RKO (cell line): Measurements from ENCODE around the gene KIF6.

ENCODE experiments used
- DNase-seq: peaks from one replicate; pipeline ENCODE4 v3.0.0-alpha.2; 2016; ENCODE audit warnings: low spot score

Gene KIF6

DNA sequence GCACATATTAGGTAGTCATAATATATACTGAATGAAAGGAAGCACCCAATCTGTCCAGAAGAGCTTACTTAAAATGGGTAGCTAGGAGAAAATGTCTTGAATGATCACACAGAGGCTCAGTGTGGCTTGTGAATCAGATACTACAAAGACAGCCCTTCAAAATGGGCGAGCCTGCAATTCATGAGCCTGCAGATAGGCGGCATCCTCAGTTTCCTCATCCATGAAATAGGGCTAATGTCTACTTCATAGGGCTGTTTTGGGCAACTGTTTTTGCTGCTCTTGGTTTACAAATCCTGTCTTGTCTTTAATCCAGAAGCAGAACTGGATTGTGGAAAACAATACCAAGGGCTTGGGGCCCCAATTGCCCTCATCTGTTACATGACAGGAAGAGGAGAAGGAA, 273.4 kb downstream of the KIF6 start:
- DNase-seq, result no peak

DNA sequence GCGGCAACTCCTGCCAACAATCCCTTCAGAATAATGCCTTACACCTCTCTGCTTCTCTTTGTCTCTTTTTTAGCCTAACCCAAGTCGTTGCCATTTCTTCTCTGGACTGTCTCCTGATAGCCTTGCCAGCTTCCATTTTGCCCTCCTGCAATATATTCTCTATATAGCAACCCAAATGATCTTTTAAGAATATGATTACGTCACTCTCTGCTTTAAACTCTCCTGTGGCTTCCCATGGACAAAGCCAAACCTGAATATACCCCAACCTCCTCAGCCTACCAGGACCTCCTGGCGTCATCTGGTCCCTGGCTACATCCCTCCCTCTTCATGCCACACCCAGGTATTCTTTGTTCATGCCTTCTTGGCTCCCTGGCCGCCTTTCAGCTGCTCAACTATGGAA, 276.2 kb downstream of the KIF6 start:
- DNase-seq, result no peak

DNA sequence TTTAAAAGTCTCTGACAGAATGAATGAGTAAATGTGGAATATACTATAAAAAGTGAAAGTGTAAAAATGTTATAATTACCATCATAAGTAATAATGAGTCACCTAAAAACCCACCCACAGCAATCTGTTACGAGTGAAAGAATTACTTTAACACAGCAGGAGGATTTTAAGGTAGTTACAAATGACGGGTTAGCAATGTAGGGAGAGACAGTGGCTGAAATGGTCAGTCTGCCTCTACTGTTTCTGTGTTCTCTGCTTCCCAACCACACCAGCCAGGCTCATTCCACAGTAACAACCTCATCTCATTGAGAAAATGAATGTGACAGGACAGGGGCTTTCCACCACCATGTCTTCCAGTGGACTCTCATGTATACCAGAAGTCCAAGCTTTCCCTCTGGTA, 278.3 kb downstream of the KIF6 start:
- no peak for DNase-seq

DNA sequence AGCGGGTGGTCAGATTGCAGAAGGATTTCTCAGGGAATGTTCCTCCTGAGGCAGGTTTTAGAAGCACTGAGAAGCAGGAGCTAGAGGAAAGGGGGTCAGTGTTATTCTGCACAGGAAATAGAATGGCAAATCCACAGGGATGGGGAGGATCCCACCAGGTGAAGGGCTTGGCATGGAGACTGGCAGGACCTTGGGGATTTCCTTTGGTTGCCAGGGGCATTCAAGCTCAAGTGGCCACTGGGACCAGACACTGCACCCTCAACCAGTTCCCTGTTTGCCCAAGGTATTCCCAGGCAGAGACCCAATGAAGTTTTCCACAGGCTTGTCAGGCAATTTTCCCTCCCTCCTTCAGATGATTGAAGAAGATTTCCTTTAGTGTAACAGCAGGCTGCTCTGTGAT, 279.5 kb downstream of the KIF6 start:
- no peak for DNase-seq

DNA sequence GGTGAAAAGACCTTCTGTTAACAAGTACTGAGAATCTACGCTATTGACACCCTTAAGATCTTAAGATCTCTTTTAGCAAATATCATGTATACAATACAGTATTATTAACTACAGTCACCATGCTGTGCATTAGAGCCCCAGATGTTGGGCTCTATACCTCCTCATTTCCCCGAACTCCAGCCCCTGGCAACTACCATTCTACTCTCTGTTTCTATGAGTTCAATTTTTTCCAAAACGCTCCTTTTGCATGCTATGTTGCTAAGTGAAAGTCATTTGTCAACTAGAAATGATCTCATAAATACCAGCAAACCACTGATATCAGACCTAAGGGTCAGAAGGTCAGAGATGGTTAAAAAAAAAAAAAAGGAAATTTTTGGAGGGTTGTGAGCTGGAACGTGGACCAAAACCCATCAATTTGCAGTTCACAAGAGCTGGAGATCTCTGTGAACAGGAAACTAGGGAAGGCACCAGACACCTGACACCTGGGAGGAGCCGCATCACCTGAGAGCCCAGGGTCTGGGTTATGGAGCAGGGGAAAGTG, 280.7 kb downstream of the KIF6 start:
- DNase-seq, result no peak

DNA sequence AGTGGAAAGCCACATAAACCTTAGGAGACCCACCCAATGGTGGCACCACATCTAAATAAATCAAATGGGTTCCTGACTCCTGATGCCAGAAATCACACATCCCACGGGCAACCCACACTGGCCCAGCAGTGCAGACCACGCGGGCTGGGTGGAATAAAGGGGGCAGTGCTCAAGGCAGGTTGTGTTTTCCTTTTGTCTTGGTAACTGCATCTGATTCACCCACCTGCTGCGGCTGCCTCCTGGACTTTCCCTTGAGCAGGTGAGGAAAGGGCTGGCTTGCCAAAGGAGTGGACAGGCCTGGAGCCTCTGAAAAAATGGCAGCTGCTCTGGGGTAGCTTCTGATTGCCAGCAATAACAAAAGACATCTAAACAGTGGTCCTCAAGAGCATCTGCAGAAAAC, 283.2 kb downstream of the KIF6 start:
- DNase-seq, result no peak

DNA sequence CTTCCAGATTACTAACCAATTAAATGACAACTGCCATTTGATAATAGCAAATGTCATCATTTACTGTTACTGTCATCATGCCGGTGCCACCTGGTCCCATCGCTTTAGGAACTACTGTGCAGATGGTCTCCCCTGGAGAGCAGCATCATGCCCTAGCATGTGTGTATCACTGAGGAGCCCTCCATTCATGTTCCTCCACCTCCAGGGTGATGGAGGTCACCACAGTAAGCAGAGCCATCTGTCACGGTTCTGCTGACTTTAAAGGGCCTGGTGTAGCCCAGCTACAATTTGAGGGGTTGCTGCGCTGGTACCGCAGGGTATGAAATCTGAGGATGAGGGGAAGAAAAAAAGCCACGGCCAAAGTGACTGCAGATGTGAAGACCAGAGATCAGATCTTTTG, 283.9 kb downstream of the KIF6 start:
- no peak for DNase-seq

DNA sequence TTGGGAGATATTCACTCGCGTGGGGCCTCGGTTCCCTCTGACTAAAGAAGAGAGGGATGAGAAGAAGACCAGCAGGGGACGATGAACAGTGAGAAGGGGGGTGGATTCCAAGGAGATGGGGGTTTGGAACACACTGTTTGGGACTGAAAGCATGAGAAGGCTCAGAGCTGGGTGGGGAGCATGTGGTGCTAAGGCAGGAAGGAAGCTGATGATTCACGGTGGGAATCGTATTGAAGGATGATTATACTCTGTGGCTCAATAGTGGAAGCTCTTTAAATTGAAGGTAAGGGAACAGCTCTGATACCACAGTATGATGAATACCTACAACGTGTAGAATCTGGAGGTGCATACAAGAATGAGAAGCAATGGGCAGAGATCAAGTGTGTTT, 285.2 kb downstream of the KIF6 start:
- no peak for DNase-seq

DNA sequence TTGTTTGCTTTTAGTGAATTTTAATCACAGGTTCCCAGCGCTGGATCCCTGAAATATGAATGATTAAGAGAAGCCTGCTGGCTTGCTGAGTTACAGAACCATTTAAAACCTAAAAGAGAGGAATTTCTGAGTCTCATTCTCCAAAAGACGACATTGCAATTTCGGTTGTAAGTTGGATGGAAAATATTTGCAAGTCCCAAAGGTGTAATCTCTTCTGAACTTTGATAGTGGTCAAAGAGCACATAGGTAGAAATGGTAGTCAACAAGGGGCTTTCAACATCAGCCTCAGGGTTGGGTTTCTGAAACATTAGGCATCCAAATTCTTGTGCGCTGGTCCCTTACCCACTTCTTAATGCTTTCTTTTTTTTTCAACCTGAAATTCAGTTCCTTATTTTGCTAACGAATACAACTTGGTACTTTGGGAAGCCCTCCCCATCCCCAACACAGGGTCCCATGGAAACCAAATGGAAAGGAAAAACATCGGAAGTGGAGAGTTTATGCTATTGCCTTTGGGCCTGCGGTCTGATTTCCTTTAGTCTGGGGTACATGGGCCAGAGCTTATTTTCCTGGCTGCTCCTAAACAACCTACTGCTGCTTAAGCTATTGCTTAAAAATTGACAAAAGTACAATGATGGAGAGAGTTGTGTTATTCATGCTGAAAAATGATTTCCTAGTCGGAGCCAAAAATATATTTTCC, 285.7 kb downstream of the KIF6 start:
- no peak for DNase-seq

DNA sequence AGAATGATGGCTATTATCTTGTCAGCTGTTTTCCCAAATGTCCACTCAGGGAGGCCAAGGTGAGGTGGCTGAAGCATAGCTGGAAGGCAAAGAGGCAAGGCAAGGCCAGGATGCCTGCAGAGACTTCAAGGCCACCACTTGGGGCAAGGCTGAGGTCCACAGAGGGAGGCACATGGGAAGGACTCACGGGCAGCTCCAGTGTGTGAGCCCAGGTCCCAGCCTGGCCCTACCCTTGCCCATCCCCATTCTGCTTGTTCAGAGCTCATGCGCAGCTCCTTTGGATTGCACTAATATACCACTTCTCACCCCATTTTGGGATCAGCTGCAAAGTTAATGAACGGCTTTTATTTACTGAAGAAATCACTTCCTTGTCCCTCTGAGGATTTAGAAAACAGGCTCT, 291.6 kb downstream of the KIF6 start:
- no peak for DNase-seq

DNA sequence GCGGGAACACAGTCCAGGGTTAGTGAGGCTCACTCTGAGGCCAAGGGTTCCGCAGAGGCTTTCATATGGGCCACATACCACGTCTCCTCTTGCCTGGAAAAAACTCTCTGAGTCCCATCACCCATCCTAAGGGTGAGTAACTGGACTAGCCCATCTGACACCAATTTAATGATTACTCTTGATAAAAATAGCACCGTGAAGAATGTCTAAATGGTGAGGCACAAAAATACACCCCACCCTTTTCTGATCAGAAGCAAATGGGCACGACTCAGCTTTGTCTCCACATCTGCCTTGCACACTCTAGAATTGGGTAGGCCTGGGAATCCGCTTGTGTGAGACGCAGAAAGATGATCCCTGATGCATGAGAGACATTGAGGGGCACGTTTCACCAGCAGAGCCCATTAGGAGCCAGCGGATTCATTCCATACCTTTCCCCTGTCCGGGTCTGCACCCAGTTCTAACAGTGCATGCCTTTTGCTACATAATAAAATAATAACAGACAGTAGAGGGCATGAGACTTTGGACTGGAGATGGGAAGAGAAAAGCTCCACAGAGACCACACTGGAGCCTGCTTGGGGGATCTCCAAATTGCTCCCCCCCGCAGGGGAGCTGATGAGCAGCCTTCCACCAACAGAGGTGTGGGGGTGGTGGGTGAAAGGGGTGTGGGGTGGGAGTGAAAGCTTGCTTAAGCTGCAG, 292.7 kb downstream of the KIF6 start:
- DNase-seq, result no peak

DNA sequence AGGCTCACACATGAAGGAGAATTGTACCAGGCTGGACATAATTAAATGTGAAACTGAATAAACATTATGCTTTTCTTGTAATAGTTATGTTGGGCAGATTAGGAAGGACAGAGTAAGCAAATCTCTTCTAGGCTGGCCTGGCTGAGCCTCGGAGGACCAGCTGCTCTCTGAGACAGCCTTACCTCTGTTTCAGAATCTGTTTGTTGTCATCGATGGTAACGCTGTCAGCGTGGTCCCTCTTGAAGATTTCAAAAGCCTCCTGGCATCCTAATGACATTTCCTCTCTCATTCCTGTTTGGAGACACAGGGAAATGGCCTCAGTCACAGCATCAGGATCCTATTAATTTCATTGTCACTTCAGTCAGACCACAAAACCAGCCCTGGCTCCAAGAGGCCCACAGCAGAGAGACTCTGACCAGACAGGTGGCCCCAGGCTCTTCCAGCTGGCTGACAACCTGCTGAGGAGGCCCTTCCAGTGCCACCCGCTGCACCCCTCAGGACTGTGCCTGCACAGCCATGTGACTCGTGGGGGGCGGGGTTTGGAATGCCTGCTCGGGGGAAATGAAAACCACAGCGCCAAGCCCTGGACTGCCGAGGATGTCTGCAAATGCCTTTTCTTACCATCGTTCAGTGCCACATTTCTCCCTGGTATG, 294.2 kb downstream of the KIF6 start:
- DNase-seq, result no peak

DNA sequence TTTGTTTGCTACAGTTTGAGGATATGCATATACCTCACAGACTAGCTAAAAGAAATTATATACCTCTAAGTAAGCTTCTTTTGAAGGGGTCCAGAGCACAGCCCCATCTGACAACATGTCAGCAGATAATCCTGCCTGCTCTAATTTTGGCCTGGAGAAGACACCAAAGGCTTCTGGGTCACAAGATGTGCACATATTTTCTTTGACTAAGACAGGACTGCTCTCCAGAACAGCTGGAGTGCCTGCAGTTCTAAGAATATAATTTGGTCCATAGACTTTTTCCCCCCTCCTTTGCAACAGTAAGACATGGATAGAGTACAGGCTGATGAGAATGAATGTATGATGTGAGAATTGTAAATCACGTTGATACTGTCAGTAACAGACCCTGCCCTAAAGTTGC, 294.8 kb downstream of the KIF6 start:
- DNase-seq, result no peak

DNA sequence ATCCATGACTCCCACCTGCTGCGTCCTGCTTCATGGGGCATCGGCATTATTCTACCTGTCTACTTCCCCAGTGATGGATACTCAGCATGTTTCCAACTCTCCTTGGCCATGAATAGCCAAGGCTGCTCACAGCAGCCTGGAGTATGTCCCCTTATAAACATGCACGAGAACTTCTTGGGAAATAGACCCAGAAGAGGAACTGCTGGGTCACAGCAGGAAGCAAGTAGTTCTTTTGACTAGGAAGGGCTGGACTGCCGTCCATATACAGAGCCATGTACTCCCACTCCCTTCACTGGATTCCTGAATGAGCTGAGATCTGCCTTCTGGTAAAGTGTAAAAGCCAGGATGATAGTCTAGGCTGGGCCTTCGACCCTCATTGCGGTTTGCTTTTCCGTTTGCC, 296.4 kb downstream of the KIF6 start:
- no peak for DNase-seq

DNA sequence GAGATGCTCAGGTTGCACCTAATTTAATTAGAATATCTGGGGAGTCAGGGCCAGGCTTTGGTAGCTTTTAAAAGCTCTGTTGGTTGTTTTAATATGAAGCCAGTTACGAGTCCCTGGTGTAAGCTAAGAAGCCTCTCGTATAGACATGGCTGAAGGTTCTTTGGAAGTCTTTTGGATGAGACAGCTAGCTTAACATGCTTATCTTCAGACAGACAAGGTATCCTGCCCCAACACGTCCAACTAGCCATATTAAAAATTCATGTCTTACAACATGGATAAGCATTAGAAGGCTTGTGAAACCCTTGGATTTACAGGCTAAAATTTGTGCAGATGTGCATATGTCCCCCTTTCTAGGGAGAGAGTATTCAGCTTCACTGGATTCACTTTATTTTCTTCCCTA, 297.1 kb downstream of the KIF6 start:
- no peak for DNase-seq

DNA sequence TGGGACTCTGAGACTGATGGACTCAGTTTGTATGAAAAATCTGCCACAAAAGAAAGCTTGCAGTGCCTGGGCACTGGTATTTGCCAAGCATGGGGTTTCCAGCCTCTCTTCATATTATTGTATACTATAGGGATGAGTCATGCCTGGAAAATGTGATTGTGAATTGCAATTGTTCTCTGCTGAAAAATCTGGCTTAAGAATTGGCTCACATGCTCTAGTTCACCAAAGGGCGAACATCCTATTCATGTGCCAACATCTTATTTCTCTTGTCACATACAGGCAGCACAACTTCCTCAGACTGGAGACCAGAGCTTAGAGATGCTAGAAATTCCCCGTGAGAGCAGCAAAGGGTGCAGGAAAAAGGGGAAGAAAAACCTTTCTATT, 299.1 kb downstream of the KIF6 start:
- DNase-seq, result peak; percentile 6

DNA sequence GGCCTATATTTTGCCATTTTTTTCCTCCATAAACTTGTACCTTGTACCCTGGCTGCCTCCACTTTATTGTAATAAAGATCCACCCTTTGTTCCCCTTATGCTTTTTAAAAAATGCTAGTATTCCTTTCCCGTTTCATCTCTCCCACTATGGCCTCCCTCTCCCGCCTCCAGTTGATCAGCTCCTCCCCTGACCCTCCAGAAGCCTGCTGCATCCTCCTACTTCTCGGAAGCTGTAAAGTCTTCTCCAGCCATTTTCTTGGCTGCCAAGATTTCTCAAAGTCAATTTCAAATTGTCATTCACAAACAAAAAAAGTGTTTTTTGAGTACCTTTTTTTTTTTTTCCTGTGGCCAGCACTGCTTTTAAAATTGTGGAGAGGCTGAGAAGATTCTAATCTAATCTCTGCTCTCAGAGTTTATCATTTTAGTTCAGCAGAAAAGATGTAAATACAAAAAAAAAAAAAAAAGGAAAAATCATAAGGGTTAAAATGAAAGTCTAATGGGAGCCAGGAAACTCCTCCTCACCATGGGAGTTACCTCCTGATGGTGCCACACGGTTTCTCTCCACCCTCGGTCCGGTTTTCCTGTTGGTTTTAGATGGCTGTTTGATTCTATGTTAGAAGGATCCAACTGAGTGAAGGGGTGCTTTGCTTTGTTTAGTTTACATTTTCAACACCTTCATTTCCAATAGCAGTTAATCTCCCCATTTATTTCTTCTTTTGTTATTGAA, 299.7 kb downstream of the KIF6 start:
- no peak for DNase-seq

DNA sequence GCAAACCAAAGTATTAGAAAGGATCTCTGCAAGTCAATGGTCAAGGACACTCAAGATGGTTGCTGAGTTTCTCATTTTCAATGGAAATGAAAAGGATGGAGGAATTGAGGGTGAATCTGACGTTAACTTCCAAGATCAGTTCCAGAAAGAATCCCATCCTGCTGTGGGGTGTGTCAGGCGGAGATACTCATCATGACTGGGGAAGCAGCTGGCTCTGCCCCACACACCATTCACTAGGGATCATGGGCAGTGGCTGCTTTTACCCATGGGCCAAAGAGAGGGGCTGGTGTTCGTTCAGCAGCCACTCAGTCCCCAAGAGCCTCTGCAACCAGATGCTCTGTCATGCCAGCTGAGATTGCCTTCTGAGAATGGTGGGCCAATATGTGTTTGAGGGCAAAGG, 300.4 kb downstream of the KIF6 start:
- no peak for DNase-seq

DNA sequence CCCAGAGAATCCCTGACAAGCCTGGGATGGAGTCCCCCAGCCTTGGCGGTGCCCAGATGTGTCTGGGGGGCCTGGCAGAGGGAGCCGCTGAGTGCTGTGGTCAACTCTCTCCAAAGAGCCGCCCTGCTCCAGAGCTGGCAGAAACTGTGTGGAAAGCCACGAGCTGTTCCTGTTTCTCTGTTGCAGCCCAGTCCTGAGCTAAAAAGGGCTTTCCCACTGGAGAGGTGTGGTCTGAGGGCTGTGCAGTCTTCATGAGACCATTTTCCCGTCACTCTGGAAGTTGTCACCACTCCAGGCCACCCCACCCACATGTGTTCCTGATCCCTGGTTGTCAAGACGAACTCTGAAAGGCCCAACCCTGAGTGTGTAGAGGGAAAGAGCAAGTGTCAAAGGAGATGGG, 303.0 kb downstream of the KIF6 start:
- no peak for DNase-seq

DNA sequence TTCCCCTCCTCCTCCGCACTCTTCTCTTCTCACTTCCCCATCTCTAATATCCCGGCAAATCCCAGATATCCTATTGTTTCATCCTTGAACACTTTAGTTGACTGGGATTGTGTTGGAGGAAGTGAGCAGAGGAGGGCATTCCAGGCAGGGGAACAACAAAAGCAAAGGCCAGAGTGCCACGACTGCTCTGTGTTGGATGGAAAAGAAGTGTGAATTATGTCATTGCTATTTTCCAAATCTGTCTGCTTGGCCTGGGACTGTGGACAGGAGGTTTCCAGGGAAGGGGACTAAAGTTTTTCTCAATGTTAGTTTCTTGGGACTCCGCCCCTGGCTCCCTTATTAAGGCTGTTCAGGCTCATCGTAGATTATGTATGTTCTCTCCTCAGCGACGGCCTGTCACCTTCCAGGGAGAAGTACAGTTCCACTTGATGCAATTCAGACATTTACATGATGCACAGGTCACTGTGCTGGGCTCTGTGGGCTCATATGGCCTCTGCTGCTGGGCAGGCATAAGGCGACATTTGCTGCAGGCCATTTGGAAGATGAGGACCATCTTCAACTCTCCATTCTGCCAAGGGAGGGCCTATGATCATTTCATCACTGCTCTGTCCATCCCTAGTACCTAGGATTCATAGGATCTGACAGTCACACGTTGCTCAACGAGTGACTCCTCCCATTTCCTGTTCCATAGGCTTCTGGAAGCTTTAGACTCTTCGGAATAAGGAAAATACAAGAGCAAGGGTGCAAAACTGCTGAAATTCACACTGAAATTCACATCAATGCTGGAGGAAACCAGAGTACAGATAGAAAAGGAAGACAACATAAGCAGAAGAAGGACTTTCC, 303.6 kb downstream of the KIF6 start:
- DNase-seq, result no peak
